Thyroid gland (tissue), 4 donors: ENCODE results near the gene MGP. TPM values are rescaled to one million over a fixed set of nuclear protein-coding genes. Genes with fewer than 3 reads are reported as not detected.
A peak's percentile ranks its signal among the peaks of the same experiment; 100 is the strongest.

Experiments
- DNase-seq, 2 donors: peaks; one replicate each; pipeline ENCODE4 v3.0.0-alpha.2; 2019
- H3K27ac ChIP-seq, 3 donors: fragments of 200-600 bp; sonication (generic); 1 replicate in 2 of 3; 2 replicates in 1 of 3; pipeline ENCODE4 v1.5.1; 2016 to 2019; ENCODE audit warnings: mild to moderate bottlenecking in 1 of 3, moderate library complexity in 1 of 3
- H3K27me3 ChIP-seq: fragments of 200-600 bp; sonication (generic); one replicate; pipeline ENCODE4 v1.5.1; 2019
- H3K36me3 ChIP-seq, 2 donors: fragments of 200-600 bp; sonication (generic); one replicate each; pipeline ENCODE4 v1.5.1; 2016 to 2019
- H3K4me1 ChIP-seq, 2 donors: fragments of 200-600 bp; sonication (generic); one replicate each; pipeline ENCODE4 v1.5.1; 2017 to 2019
- H3K4me3 ChIP-seq, 3 donors: fragments of 200-600 bp; sonication (generic); replicated peaks in 1 of 3; 1 replicate in 2 of 3; 2 replicates in 1 of 3; pipeline ENCODE4 v1.5.1; 2016; ENCODE audit warnings: mild to moderate bottlenecking in 1 of 3
- H3K9me3 ChIP-seq: fragments of 200-600 bp; sonication (generic); one replicate; pipeline ENCODE4 v1.5.1; 2017
- CTCF ChIP-seq, 6 experiments: fragments of 200-600 bp in 3 of 6; fragments of 450-650 bp in 3 of 6; sonication (generic) in 3 of 6; IDR thresholded peaks; one replicate each; pipeline ENCODE4 v1.5.1; 2016 to 2019; ENCODE audit warnings: antibody characterized with exemption in 6 of 6, mild to moderate bottlenecking in 2 of 6, inconsistent platforms in 1 of 6, moderate library complexity in 1 of 6
- POLR2A ChIP-seq, 2 donors: fragments of 450-650 bp; IDR thresholded peaks; one replicate each; pipeline ENCODE4 v1.6.1; 2017; ENCODE audit warnings: antibody characterized with exemption in 2 of 2, mild to moderate bottlenecking in 2 of 2, moderate library complexity in 1 of 2
- WGBS, 2 donors: methylation state at CpG; one replicate each; pipeline ENCODE4 v1.1.5; 2017; 5-methylcytosine and 5-hydroxymethylcytosine counted together
- intact Hi-C: fragments of 100-400 bp; cut with DNase I; formaldehyde crosslinking; loops from one replicate; pipeline ENCODE4 v1.15.1; 2023
- total RNA-seq, 4 donors: library from RNA; depleted of rRNA; stranded (reverse); fragments of >200 nt; gene quantifications; one replicate each; pipeline ENCODE4 v1.2.3, GENCODE V29; 2016

MGP gene
- total RNA-seq, 4 donors from 2014 or later: 319 to 1,014 (median 397) TPM

GRCh38 chr12:14903386-14904098 lies 17.9 kb upstream of the MGP start:
- H3K4me3 ChIP-seq: no peak overlapping the region
- TF ChIP-seq CTCF (IDR thresholded peaks at IDR 0.05) (no peak), POLR2A (IDR thresholded peaks at IDR 0.05) (no peak)
- H3K9me3 ChIP-seq: no peaks in the 10 kb centered on the region
- 83 to 95% methylated on average over 5 of the region's 5 CpGs for WGBS, 2 donors
- no peak for DNase-seq
- H3K36me3 ChIP-seq: no peaks in the 10 kb centered on the region
- H3K4me1 ChIP-seq: peaks cover 17% of the 10 kb centered on the region in 2 donors
- no peaks in the 10 kb centered on the region for H3K27me3 ChIP-seq
- intact Hi-C loops: no loop called here
- H3K27ac ChIP-seq: peak overlapping the region in 1 of 3 donors; percentile 20

GRCh38 chr12:14902465-14902864 lies 16.8 kb upstream of the MGP start:
- intact Hi-C loops: no loop called here
- peak overlapping the region in 2 of 3 donors; percentile 20 to 46 for H3K27ac ChIP-seq
- H3K27me3 ChIP-seq: no peaks in the 10 kb centered on the region
- WGBS, 2 donors: 59 to 62% methylated on average over 2 of the region's 2 CpGs
- H3K4me1 ChIP-seq: peaks cover 17% of the 10 kb centered on the region in 2 donors
- no peak for DNase-seq
- TF ChIP-seq CTCF (IDR thresholded peaks at IDR 0.05) (no peak), POLR2A (IDR thresholded peaks at IDR 0.05) (no peak)
- no peak overlapping the region for H3K4me3 ChIP-seq
- no peaks in the 10 kb centered on the region for H3K36me3 ChIP-seq
- no peaks in the 10 kb centered on the region for H3K9me3 ChIP-seq

DNA sequence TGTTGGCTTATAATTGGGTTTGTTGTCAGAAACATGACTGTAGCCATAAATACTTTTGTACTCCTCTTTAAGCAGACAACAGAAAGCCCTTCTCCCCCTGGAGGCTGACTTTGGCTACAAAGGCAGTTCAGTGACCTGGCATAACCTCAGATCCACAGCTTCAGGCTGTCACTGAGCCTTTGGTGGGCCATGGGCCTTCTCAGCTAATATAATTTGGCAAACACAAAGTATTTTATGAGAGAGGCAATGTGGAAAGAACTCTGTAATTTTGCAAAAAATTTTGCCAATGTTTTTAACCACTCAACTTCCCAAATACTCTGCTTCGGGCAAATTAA lies 15.5 kb upstream of the MGP start:
- Histone ChIP-seq H3K9me3 (no peaks in the 10 kb centered on the region), H3K27ac (peak overlapping the region in 2 of 3 donors; percentile 14 to 31), H3K4me3 (no peak overlapping the region), H3K4me1 (peaks cover 17% of the 10 kb centered on the region in 2 donors), H3K27me3 (no peaks in the 10 kb centered on the region), H3K36me3 (no peaks in the 10 kb centered on the region)
- no peak for TF ChIP-seq POLR2A (IDR thresholded peaks at IDR 0.05)
- TF ChIP-seq CTCF (IDR thresholded peaks at IDR 0.05): no peak
- intact Hi-C loops: no loop called here
- no peak for DNase-seq
- WGBS, 2 donors: 85 to 86% methylated on average over 1 of the region's 1 CpG

GRCh38 chr12:14900521-14901227 lies 15.0 kb upstream of the MGP start:
- DNase-seq: no peak

More at GRCh38 chr12:14900521-14901227, 15.0 kb upstream of the MGP start:
- TF ChIP-seq CTCF (IDR thresholded peaks at IDR 0.05) (no peak), POLR2A (IDR thresholded peaks at IDR 0.05) (no peak)
- H3K9me3 ChIP-seq: no peaks in the 10 kb centered on the region
- peaks cover 13 to 14% of the 10 kb centered on the region in 2 donors for H3K4me1 ChIP-seq
- no peaks in the 10 kb centered on the region for H3K27me3 ChIP-seq
- WGBS, 2 donors: 86 to 89% methylated on average over 5 of the region's 5 CpGs
- peak overlapping the region in 1 of 3 donors; percentile 31 for H3K27ac ChIP-seq
- no peak overlapping the region for H3K4me3 ChIP-seq
- H3K36me3 ChIP-seq: no peaks in the 10 kb centered on the region
- intact Hi-C loops: no loop called here
